ENCODE data around the gene CYRIA. TPM values are rescaled to one million over a fixed set of nuclear protein-coding genes. Genes with fewer than 3 reads are reported as not detected.

The CYRIA gene
- total RNA-seq, 2 donors from 2014 or later: 2.7 to 3.1 TPM

DNA sequence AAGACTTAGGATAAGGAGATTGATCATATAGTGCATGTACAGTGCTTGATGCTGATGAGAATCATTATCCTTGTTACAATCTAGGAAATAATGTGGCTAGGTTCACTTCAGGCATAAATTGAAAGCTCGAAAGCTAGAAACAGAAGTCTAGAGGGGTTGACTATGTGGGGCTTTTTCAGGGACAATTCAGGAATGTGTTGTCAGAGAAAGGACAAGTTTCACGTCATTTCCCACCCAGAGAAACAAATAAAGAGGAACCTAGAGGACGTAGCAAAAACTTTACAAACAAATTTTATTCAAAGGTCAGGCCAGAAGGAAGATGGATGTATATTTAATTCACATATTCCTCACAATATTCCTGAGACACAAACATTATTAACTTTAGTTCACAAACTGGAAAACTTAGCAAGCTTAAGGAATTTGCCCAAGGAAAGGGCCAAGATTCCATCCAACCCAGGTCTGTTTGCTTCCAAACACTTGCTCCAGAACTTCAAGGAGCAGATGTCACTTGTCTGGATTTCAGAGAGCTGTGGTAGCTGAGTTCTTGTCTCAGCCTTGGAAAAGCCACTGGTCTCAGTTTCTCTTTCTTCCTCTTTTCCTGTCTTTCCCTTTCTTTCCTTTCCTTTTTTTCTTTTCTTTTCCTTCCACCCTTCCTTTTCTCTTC lies 7.4 kb downstream of the CYRIA start:
- peaks cover 0 to 12% of the 10 kb centered on the region in 2 donors for H3K36me3 Mint-ChIP-seq
- H3K27ac Mint-ChIP-seq: no peak overlapping the region
- H3K9me3 Mint-ChIP-seq: no peaks in the 10 kb centered on the region
- no peak for DNase-seq (ENCODE audit: low spot score in 2 of 2)
- ATAC-seq: no peak

DNA sequence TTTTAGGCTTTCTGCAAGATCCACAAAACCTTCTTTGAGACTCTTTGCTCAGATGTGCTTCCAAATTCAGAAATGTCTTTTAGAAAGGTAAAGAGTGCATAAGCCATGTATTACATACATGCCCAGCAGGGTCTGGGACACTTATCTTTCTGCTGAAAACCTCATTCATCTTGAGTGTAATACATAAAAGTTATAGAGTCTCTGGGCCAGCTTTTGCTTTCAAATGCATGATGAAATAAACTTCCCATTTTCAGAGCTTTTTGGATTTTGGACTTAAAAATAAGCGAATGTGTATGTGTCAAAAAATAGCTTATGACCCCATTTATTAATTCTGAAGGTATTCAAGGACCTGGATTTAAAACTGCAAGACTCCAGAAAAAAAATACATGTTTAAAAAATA lies 8.0 kb downstream of the CYRIA start:
- DNase-seq (ENCODE audit: low spot score in 2 of 2) (no peak), ATAC-seq (no peak)
- Mint-ChIP-seq H3K27ac (no peak overlapping the region), H3K36me3 (peaks cover 0 to 7% of the 10 kb centered on the region in 2 donors), H3K9me3 (no peaks in the 10 kb centered on the region)

DNA sequence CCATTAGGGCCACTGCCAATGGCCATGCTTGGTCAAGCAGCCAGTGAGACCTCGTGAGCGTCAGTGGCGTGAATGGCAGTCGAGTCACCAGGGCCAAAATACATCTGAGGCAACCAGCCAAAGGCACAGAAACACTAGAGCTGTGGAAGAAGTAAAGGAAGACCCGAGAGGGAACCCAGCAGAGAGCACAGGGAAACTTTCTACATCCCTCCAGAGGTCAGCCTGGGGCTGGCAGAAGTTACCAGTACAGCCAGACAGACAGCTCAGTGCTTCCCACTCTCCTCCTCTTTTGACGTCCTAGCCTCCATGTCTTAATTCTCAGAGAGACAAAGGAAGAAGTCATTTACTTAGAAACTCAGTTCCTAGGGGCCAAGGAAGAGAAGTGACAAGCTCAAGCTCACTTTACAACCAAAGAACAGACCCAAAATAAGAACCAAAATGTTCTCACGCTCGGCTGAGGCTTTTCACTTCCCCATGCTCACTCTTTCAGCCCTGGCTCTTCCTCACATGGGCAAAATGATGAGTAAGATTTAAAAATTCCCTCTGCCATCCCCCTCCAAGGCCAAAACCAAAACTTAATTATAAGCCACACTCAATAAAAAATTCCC lies 8.7 kb downstream of the CYRIA start:
- Mint-ChIP-seq H3K27ac (no peak overlapping the region), H3K36me3 (peaks cover 0 to 4% of the 10 kb centered on the region in 2 donors), H3K9me3 (no peaks in the 10 kb centered on the region)
- ATAC-seq: no peak
- no peak for DNase-seq (ENCODE audit: low spot score in 2 of 2)

DNA sequence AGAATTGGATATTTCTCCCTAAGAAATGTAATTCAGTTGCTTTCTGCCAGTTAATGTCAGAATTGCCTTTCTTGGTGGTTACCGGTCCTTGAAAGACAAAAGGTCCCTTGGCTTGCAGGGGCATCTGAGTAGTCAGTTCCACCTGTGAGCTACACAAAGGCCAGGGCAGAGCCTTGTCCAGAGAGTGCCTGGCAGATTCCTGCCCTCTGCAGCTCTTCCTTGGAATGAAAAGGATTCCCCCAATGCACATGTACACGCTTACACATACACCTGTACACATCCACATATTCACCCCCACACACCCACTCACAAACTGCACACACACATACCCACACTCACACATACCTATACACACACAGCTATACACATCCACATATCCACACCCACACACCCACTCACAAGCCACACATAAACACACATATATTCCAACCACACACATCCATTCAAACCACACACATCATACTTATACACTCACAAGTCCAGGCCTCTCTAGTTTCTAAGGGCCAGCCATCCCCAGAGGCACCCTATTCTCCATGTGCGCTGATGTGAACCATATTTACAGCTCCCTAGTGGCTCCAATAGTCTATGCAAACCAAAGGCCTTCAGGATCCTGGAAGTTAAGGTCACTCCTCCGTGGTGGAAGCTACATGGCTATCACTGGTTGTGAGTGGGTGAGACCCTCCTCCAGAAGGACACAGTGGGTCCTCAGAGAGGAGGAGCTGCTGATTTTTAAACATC lies 9.6 kb downstream of the CYRIA start:
- peaks cover 0 to 4% of the 10 kb centered on the region in 2 donors for H3K36me3 Mint-ChIP-seq
- no peaks in the 10 kb centered on the region for H3K9me3 Mint-ChIP-seq
- no peak for DNase-seq (ENCODE audit: low spot score in 2 of 2)
- H3K27ac Mint-ChIP-seq: no peak overlapping the region
- no peak for ATAC-seq

DNA sequence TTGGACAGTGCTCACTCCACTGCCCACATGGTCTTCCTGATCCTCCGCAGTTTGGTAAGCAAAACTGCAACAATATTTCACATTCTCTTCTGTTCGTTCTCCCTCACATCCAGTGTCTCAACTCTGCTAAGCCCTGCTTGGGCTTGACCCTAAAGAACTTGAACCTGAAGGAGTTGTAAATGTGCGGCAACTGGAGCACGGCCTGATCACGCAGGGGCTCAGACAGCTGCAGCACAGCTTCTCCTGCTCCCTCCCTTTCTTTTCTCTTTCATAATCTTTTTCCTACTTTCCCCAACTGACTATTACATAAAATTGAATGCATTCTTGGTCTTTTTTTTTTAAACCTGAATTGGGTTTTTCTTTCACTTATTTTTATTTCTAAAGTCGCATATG lies 10.2 kb downstream of the CYRIA start:
- H3K9me3 Mint-ChIP-seq: no peaks in the 10 kb centered on the region
- no peak overlapping the region for H3K27ac Mint-ChIP-seq
- no peak for ATAC-seq
- no peak for DNase-seq (ENCODE audit: low spot score in 2 of 2)
- H3K36me3 Mint-ChIP-seq: peaks cover 0 to 4% of the 10 kb centered on the region in 2 donors

DNA sequence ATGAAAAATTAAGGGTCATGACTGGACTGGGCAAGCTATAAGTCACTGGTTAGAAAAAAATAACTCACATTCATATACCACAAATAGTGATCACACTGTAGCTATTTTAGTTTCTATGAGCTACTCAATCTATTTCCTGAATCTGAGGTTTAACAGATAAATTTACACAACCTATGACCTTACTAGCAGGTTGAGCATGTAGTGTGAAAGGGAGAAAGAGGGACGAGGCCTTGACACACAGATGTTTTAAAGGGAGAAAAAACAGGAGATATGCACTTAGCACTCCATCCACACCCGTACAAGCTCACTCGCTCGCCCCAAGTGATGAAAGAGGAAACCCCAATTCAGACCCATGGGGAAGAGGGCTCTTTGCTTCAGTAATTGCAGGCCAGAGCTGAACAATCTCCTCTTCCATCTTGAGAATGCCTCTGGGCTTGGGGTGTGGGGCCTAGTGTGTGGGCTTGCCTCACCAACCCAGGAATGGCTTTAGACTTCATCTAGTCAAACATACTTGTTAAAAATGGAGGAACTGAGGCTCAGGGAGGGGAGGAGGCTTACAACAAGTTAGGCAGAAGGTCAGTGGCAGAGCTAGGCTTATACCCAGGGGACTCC lies 10.7 kb downstream of the CYRIA start:
- Mint-ChIP-seq H3K36me3 (peaks cover 0 to 4% of the 10 kb centered on the region in 2 donors), H3K27ac (no peak overlapping the region), H3K9me3 (no peaks in the 10 kb centered on the region)
- DNase-seq (ENCODE audit: low spot score in 2 of 2) (no peak), ATAC-seq (no peak)

DNA sequence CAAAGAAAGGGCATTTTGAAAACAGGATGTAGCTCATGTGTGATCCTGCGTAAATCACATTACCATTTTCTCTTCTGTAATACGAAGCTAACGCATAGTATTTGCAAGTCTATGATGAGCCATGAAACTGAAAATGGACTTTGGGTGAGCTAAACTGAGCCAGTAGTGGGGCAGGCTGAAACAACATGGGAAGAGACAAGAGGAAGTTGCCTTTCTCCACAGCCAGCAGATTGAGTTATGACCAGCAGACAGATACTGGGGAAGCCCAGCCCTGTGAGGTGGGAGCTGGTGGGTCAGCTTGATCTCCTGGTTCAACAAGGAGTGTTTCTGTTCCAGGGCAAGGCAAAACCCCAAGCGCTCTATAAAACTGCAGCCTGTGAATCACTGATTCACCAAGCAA lies 11.8 kb downstream of the CYRIA start:
- Mint-ChIP-seq H3K27ac (peak overlapping the region in 1 of 2 donors; percentile 55), H3K36me3 (peaks cover 0 to 3% of the 10 kb centered on the region in 2 donors), H3K9me3 (no peaks in the 10 kb centered on the region)
- DNase-seq (ENCODE audit: low spot score in 2 of 2): no peak
- no peak for ATAC-seq

DNA sequence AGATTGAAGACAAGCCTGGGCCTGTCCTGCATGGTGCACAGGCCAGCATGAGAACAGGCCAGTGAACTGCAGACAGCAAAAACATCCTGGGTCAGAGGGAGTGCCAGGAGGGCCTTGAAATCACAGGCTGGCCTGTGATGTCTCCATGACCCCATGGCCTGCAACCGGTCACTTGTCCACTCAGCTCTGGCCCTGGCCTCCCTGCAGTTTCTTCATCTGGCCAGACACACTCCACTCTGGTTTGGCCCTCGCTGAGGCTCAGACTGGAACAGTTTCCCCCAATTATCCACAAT lies 12.6 kb downstream of the CYRIA start:
- Mint-ChIP-seq H3K36me3 (no peaks in the 10 kb centered on the region), H3K9me3 (no peaks in the 10 kb centered on the region), H3K27ac (peak overlapping the region in 1 of 2 donors; percentile 55)
- DNase-seq (ENCODE audit: low spot score in 2 of 2) (no peak), ATAC-seq (no peak)

DNA sequence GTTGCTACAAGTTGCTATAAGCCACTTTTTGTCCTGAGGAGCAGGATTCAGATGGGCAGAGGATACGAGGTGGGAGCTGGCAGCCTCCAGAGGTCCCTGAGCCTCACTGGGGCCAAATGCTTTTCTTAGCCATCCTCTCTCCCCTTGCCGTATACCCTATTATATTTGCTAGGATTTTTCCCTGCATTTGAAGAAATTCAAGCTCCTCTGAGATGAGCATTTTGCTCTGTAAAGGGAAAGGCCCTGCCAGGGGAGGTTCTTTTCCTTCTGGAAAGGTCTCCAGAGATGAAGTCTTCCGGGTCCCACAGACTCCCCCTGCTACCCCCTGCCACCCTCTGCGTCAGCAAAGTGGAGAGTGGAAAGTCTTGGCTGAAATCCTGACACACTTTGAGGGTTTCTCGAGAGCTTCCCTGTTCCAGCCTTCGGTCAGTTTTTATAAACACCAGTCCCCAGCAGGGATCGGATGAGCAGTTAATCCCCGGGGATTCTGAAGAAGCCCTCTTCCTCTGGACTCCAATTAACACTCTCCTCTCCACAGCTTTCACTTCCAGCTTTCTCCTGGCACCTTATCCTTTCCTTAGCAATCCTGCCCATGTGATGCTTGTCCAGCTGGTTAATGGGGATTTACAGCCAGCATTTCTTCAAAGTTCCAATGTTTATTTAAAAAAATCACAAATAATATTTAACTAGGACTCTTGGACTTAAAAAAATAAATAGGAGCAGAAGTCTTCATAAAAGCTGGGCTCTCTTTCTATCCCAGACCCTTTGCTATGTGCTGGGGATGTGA lies 13.1 kb downstream of the CYRIA start:
- DNase-seq (ENCODE audit: low spot score in 2 of 2) (no peak), ATAC-seq (no peak)
- peak overlapping the region in 1 of 2 donors; percentile 55 for H3K27ac Mint-ChIP-seq
- H3K9me3 Mint-ChIP-seq: no peaks in the 10 kb centered on the region
- H3K36me3 Mint-ChIP-seq: no peaks in the 10 kb centered on the region

DNA sequence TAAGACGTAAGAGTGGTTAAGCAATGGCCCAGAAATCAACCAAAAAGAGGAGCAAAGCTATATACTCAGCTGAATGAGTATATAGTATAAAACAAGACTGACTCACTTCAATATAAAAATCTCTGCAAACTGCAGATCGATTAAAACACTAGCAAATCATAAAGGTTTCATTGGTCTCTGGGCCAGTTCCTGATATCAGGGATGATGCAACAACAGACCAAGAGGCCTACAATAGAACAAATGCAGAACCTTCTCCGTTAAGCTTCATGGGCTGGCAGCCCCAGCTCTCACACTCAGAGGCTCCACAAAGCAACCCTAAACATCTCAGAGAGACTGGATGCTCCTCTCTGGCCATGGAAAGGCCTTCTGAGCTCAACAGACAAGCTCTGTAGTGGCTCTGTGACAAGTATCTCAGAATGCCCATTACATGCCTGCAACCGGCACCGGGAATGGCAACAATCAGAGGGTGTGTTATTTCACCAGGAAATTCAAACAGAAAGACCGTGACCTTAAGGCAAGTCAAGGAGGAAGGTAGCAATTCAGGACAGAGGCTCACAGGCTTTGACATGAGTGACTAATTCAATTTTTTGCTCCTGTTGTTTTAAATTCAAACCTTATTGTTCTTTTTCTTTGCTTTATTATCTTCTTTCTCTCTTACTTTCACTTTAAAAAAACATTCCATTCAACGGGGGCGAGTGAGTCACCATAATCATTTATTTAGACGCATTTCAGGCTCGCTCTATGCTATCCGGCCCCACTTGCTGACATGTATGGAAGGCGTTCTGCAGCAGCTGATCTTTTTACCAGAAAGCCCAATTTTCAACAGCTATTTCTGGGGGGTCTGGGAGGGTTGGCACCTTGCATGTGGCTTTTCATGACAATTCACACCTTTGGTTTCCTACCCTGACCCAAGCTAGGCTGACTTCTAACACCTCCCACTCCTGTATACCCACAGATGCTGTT lies 15.1 kb downstream of the CYRIA start:
- ATAC-seq: peak in 1 of 2 donors; percentile 54
- DNase-seq (ENCODE audit: low spot score in 2 of 2): no peak
- no peaks in the 10 kb centered on the region for H3K36me3 Mint-ChIP-seq
- H3K27ac Mint-ChIP-seq: peak overlapping the region in 1 of 2 donors; percentile 53
- no peaks in the 10 kb centered on the region for H3K9me3 Mint-ChIP-seq

DNA sequence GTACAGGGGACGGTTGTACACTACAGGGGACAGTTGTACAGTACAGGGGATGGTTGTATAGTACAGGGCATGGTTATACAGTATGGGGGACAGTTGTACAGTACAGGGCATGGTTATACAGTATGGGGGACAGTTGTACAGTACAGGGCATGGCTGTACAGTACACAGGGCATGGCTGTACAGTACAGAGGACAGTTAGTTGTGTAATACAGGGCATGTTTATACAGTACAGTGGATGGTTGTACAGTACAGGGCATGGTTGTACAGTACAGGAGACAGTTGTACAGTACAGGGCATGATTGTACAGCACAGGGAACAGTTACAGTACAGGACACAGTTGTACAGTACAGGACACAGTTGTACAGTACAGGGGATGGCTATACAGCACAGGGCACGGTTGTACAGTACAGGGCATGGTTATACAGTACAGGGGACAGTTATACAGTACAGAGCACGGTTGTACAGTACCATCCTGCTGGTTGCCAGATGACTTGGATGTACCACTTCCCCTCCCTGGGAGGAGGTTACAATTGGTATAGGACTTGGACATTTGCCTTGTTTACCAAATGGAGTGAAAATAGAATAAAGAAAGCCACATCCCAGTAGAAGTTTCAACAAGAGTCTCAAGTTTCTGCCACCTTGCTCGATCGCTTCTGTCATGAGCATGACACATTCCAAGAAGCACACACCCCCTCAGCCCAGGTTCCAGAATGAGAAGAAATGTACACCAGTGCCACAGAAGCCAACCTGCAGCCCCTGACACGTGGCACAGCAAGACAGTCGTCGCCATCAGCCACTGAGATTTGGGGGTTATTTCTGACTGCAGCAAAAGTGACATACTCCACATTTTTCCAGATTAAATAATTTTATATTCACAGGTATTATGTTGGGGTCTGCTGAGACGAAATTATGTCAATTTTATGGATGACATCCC lies 16.0 kb downstream of the CYRIA start:
- no peaks in the 10 kb centered on the region for H3K36me3 Mint-ChIP-seq
- DNase-seq (ENCODE audit: low spot score in 2 of 2): no peak
- no peak overlapping the region for H3K27ac Mint-ChIP-seq
- peak; percentile 48 to 81 for ATAC-seq
- H3K9me3 Mint-ChIP-seq: no peaks in the 10 kb centered on the region

DNA sequence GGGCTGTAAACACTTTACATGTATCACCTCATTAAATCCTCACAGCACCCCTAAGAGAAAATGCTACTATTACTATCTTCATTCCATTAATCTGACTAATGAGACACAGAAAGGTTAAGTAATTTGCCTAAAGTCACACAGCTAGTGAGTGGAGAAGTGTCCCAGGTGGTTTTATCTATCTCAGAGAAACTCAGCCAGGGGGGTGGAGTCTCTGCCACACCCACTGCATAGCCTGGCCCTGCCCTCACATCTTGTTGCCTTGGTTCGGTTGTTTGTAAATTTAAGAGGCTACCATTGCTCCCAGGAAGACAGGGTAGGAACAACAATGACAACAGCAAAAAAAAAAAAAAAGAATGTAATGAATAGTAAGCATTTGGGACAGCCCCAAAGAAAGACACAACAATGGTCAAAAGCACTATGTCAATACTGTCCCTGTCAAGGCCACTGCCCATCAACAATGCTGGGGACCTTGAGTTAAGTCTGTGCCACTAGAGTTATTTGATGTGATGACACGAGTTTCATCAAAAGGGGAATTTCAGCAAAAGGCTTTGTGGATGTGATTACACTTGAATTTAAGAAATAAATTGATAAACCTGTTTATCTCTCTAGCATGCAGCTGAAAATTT lies 17.5 kb downstream of the CYRIA start:
- Mint-ChIP-seq H3K36me3 (no peaks in the 10 kb centered on the region), H3K9me3 (no peaks in the 10 kb centered on the region), H3K27ac (no peak overlapping the region)
- no peak for ATAC-seq
- no peak for DNase-seq (ENCODE audit: low spot score in 2 of 2)

DNA sequence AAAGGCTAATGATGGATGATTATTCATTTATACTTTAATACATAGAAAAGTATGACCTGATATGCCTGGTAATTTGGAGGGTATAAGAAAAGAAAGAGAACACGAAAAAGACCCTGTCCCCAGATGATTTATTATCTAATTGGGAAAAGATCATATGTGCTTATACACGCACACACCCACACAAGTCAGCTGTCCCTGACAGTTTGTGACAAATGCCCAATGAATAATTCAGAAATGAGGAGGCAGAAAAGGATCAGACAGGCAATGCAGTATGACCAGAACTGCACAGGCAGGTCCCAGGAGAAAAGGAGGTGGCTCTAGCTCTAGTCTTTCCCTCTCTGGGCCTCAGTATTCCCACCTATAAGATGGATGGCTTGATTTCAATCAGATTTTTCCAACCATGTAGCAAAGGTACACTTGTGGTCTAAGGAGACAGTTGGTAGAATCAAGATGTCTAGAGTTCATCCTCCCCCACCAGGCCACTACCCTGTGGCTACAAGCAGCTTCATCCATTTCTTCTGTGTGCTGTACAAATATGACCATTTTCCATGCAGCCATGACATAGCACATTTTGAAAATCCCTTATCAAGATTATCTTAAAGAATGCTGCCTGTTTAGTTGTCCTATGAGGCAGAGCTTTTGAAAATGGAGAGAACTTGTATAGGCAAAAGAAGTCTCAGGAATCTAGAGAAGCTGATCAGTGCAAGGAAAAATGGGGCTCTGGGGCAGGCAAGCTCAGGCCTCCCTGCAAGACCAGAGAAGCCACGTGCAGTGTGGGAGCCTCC lies 19.7 kb downstream of the CYRIA start:
- Mint-ChIP-seq H3K9me3 (no peaks in the 10 kb centered on the region), H3K27ac (no peak overlapping the region), H3K36me3 (no peaks in the 10 kb centered on the region)
- ATAC-seq (no peak), DNase-seq (ENCODE audit: low spot score in 2 of 2) (no peak)

DNA sequence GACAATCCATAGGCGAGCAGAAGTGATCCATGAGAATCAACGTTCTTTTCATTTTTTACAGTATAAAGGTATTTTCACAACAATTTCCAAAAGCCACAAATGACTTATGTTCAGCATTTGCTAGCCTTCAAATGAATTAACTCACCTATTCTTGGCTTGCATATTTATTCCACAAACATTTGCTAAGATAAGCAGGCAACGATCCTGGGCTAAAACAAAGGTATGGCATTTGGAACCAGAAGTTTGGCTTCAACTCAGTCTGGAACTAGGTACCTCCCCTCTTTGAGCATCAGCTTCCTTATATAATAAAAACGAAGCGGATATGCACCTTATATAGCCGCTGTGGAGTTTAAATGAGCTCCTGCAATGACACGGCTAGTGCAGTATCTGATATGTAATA lies 20.5 kb downstream of the CYRIA start:
- H3K9me3 Mint-ChIP-seq: no peaks in the 10 kb centered on the region
- DNase-seq (ENCODE audit: low spot score in 2 of 2): no peak
- no peak overlapping the region for H3K27ac Mint-ChIP-seq
- no peaks in the 10 kb centered on the region for H3K36me3 Mint-ChIP-seq
- no peak for ATAC-seq
